Common myeloid progenitor, CD34-positive (primary cell): ENCODE measurements around the gene COL5A2.

ENCODE experiments used
- CTCF ChIA-PET: fragments of 350-600 bp; sonication (Branson Sonifier 250); formaldehyde crosslinking; loops from one replicate; lab custom pipeline; 2021; ENCODE audit warnings: antibody characterized with exemption; lab: Charles Lee
- POLR2A ChIA-PET: fragments of 350-600 bp; sonication (Branson Sonifier 250); formaldehyde crosslinking; loops from one replicate; lab custom pipeline; 2021; ENCODE audit warnings: antibody characterized with exemption; lab: Charles Lee
- DNase-seq, 3 donors: peaks; one replicate each; pipeline versions ENCODE4 v3.0.0 to v3.0.0-alpha.2; 2013
- H3K27ac ChIP-seq, 2 experiments: 1 replicate in 1 of 2; 2 replicates in 1 of 2; pipeline ENCODE4 v1.7.0; 2013; ENCODE audit warnings: inconsistent platforms in 2 of 2, low read length in 2 of 2, mild to moderate bottlenecking in 2 of 2, low read depth in 1 of 2, moderate library complexity in 1 of 2; ENCODE audit not compliant: severe bottlenecking in 2 of 2, insufficient read depth in 1 of 2, poor library complexity in 1 of 2
- H3K27me3 ChIP-seq, 5 experiments: replicated peaks in 2 of 5; 1 replicate in 3 of 5; 2 replicates in 2 of 5; pipeline versions ENCODE4 v1.6.1 to v1.7.0; 2013; ENCODE audit warnings: low read length in 4 of 5, mild to moderate bottlenecking in 2 of 5, moderate library complexity in 2 of 5, inconsistent platforms in 1 of 5; ENCODE audit not compliant: insufficient read depth in 5 of 5, control insufficient read depth in 4 of 5
- H3K36me3 ChIP-seq, 4 experiments: 1 replicate in 2 of 4; 2 replicates in 2 of 4; pipeline versions ENCODE4 v1.6.1 to v1.7.0; 2013; ENCODE audit warnings: low read length in 3 of 4, control low read depth in 1 of 4, mild to moderate bottlenecking in 1 of 4; ENCODE audit not compliant: control insufficient read depth in 4 of 4, insufficient read depth in 4 of 4
- H3K4me1 ChIP-seq, 4 experiments: 1 replicate in 3 of 4; 2 replicates in 1 of 4; pipeline versions ENCODE4 v1.6.1 to v1.7.1; 2013; ENCODE audit warnings: low read length in 3 of 4, mild to moderate bottlenecking in 3 of 4, control low read depth in 1 of 4, inconsistent platforms in 1 of 4, moderate library complexity in 1 of 4; ENCODE audit not compliant: control insufficient read depth in 4 of 4, insufficient read depth in 4 of 4; ENCODE audit errors: control extremely low read depth in 1 of 4
- H3K4me3 ChIP-seq, 7 experiments: 1 replicate in 4 of 7; 2 replicates in 3 of 7; pipeline versions ENCODE4 v1.5.1 to v1.7.0; 2013; ENCODE audit warnings: mild to moderate bottlenecking in 7 of 7, low read length in 6 of 7, moderate library complexity in 6 of 7, inconsistent platforms in 2 of 7, low read depth in 2 of 7, control low read depth in 1 of 7; ENCODE audit not compliant: insufficient read depth in 4 of 7, control insufficient read depth in 1 of 7; ENCODE audit errors: extremely low read depth in 1 of 7
- H3K9me3 ChIP-seq, 5 experiments: 1 replicate in 4 of 5; 2 replicates in 1 of 5; pipeline versions ENCODE4 v1.6.1 to v1.7.1; 2013; ENCODE audit warnings: low read length in 4 of 5, mild to moderate bottlenecking in 2 of 5, inconsistent platforms in 1 of 5, low read depth in 1 of 5, moderate library complexity in 1 of 5; ENCODE audit not compliant: control insufficient read depth in 4 of 5, insufficient read depth in 2 of 5; ENCODE audit errors: control extremely low read depth in 1 of 5
- WGBS: methylation state at CpG from one replicate; pipeline ENCODE4 v1.1.5; 2013; ENCODE audit not compliant: insufficient coverage; 5-methylcytosine and 5-hydroxymethylcytosine counted together

Gene COL5A2

GRCh38 chr2:189060096-189060642, 119.4 kb downstream of the COL5A2 start:
- ChIA-PET POLR2A (no interaction called here), CTCF (no interaction called here)
- H3K4me3 ChIP-seq = no peak overlapping the region
- H3K27ac ChIP-seq = no peak overlapping the region
- no peaks in the 10 kb centered on the region for H3K36me3 ChIP-seq
- no peaks in the 10 kb centered on the region for H3K9me3 ChIP-seq
- DNase-seq = no peak
- H3K27me3 ChIP-seq = no peaks in the 10 kb centered on the region
- no peaks in the 10 kb centered on the region for H3K4me1 ChIP-seq
- WGBS = 100% methylated on average over 1 of the region's 1 CpG

DNA sequence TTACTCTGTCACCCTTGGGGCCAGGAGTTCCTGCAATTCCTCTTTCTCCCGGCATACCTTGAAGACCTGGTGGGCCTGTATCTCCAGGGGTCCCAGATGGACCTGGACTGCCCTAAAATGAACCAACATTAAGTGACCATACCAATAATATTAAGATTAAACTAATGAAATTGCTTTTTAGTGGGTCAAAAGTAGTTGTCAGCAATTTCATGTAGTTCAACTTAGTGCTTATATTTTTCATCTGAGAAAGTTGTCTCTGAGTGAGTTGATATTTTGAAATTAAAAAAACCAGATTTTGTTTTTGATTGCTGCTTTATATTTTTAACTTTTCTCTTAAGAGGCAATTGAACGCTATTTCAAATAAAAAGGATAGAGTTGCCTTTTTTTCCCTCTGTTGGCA, 122.2 kb downstream of the COL5A2 start:
- Histone ChIP-seq H3K9me3 (no peaks in the 10 kb centered on the region), H3K4me3 (no peak overlapping the region), H3K36me3 (no peaks in the 10 kb centered on the region), H3K4me1 (no peaks in the 10 kb centered on the region), H3K27me3 (no peaks in the 10 kb centered on the region), H3K27ac (no peak overlapping the region)
- POLR2A ChIA-PET = no interaction called here
- WGBS = no CpG with 5 or more reads among the region's 2 CpGs
- DNase-seq = no peak
- CTCF ChIA-PET = no interaction called here

GRCh38 chr2:189056200-189057106, 123.1 kb downstream of the COL5A2 start:
- H3K27me3 ChIP-seq = no peaks in the 10 kb centered on the region
- H3K4me3 ChIP-seq = no peak overlapping the region
- H3K4me1 ChIP-seq = no peaks in the 10 kb centered on the region
- no peak for DNase-seq
- CTCF ChIA-PET = no interaction called here
- H3K27ac ChIP-seq = no peak overlapping the region
- no peaks in the 10 kb centered on the region for H3K9me3 ChIP-seq
- 100% methylated on average over 2 of the region's 4 CpGs for WGBS
- POLR2A ChIA-PET = no interaction called here
- no peaks in the 10 kb centered on the region for H3K36me3 ChIP-seq

GRCh38 chr2:189050165-189050712, 129.3 kb downstream of the COL5A2 start:
- H3K4me3 ChIP-seq = no peak overlapping the region
- H3K9me3 ChIP-seq = no peaks in the 10 kb centered on the region
- H3K27me3 ChIP-seq = no peaks in the 10 kb centered on the region
- no peak overlapping the region for H3K27ac ChIP-seq
- ChIA-PET POLR2A (no interaction called here), CTCF (interaction anchor here (0.7 kb wide), 1 partner anchor 23 kb away, joined by 3 read pairs; no protein-coding TSS in a partner anchor)
- H3K4me1 ChIP-seq = no peaks in the 10 kb centered on the region
- DNase-seq = no peak
- no peaks in the 10 kb centered on the region for H3K36me3 ChIP-seq
- whole genome bisulfite sequencing = 95% methylated on average over 4 of the region's 7 CpGs

DNA sequence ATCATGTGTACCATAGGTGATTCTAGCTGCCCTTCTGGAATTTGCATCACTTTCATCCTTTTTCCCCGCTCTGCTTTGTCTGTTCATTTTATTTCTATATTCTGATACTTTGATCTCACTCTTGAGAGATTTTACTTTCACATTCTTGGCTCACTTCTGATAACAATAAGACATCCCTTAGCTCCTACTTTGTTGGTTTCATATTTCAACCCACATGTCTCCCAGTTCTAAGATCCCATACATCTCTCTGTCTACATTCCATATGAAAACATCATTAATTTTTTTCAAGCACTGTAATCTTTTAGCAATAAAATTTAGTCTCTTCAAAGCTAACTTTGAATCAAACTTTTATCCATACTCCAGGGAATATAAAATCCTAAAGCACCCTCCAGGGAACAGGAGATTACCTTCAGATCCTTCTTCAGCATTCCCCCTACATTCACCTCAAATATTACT, 129.8 kb downstream of the COL5A2 start:
- DNase-seq = no peak
- H3K36me3 ChIP-seq = no peaks in the 10 kb centered on the region
- H3K4me1 ChIP-seq = no peaks in the 10 kb centered on the region
- no CpG with 5 or more reads among the region's 1 CpG for WGBS
- H3K27me3 ChIP-seq = no peaks in the 10 kb centered on the region
- ChIA-PET POLR2A (no interaction called here), CTCF (interaction anchor here (0.7 kb wide), 1 partner anchor 23 kb away, joined by 3 read pairs; no protein-coding TSS in a partner anchor)
- no peak overlapping the region for H3K4me3 ChIP-seq
- no peaks in the 10 kb centered on the region for H3K9me3 ChIP-seq
- no peak overlapping the region for H3K27ac ChIP-seq

DNA sequence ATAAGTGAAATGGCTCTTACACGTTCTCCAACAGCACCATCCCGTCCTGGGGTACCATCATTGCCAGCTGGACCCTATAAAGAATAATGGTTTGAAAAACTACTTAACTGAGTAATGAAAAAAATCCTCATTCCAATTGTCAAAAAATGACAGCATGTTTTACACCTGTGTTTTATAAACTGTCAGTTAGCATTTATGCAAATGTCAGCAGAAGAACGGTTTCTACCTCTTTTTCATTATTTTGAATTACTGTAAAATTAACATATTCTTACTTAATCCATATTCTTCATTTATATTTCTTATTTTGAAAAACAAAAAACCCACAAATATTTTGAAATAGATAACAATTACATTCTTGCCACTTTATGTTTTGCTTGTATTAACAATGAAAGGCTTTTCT, 131.4 kb downstream of the COL5A2 start:
- no CpG with 5 or more reads among the region's 3 CpGs for WGBS
- no peaks in the 10 kb centered on the region for H3K4me1 ChIP-seq
- CTCF ChIA-PET = no interaction called here
- H3K9me3 ChIP-seq = no peaks in the 10 kb centered on the region
- DNase-seq = no peak
- H3K27me3 ChIP-seq = no peaks in the 10 kb centered on the region
- POLR2A ChIA-PET = no interaction called here
- H3K36me3 ChIP-seq = no peaks in the 10 kb centered on the region
- no peak overlapping the region for H3K4me3 ChIP-seq
- H3K27ac ChIP-seq = no peak overlapping the region
